HG03354 (cell line): ENCODE data around the gene C2CD3.

Source experiments
- ATAC-seq: cut with Tn5 transposase; IDR thresholded peaks from one replicate; pipeline ENCODE4 v1.9.1; 2021; ENCODE audit warnings: mild to moderate bottlenecking; ENCODE audit not compliant: unreplicated experiment, poor library complexity, severe bottlenecking

Gene C2CD3

GRCh38 chr11:74030723-74031676 is 139.8 kb downstream of the C2CD3 start:
- no peak for ATAC-seq

GRCh38 chr11:74025467-74026166 is 145.2 kb downstream of the C2CD3 start:
- ATAC-seq, result no peak

- ATAC-seq, result no peak
Observed at GRCh38 chr11:74024261-74025029, 146.4 kb downstream of the C2CD3 start.

- ATAC-seq, result no peak
Observed at GRCh38 chr11:74023276-74023675, 147.5 kb downstream of the C2CD3 start.

GRCh38 chr11:74022546-74022945 is 148.3 kb downstream of the C2CD3 start:
- ATAC-seq, result no peak

GRCh38 chr11:74021998-74022397 is 148.8 kb downstream of the C2CD3 start:
- no peak for ATAC-seq

GRCh38 chr11:74020539-74020938 is 150.3 kb downstream of the C2CD3 start:
- no peak for ATAC-seq

- ATAC-seq, result no peak
Observed at GRCh38 chr11:74019860-74020259, 150.9 kb downstream of the C2CD3 start.

GRCh38 chr11:74019104-74019738 is 151.6 kb downstream of the C2CD3 start:
- ATAC-seq, result no peak

- ATAC-seq, result no peak
Observed at GRCh38 chr11:74018331-74019005, 152.3 kb downstream of the C2CD3 start.

GRCh38 chr11:74017631-74018030 is 153.2 kb downstream of the C2CD3 start:
- ATAC-seq, result no peak

- ATAC-seq, result no peak
Observed at GRCh38 chr11:74015919-74016684, 154.7 kb downstream of the C2CD3 start.

GRCh38 chr11:74014880-74015279 is 155.9 kb downstream of the C2CD3 start:
- ATAC-seq, result no peak

- no peak for ATAC-seq
Observed at GRCh38 chr11:74013141-74013540, 157.7 kb downstream of the C2CD3 start.

GRCh38 chr11:74012074-74012809 is 158.6 kb downstream of the C2CD3 start:
- no peak for ATAC-seq

GRCh38 chr11:74011360-74012073 is 159.3 kb downstream of the C2CD3 start:
- ATAC-seq, result peak; percentile 82
